GM18502 (cell line): ENCODE measurements around the gene ARG2.

Experiments used
- ATAC-seq: cut with Tn5 transposase; IDR thresholded peaks from one replicate; pipeline ENCODE4 v1.9.1; 2021; ENCODE audit warnings: mild to moderate bottlenecking; ENCODE audit not compliant: unreplicated experiment, poor library complexity

Gene ARG2

GRCh38 chr14:67674480-67675218, 54.9 kb downstream of the ARG2 start, which contains the start of gene VTI1B:
Gene VTI1B (minus strand): TSS chr14:67674632. CDS start chr14:67674489, 143 bp downstream.
- peak; percentile 90 for ATAC-seq

- no peak for ATAC-seq
These were observed 55.5 kb downstream of the ARG2 start for GRCh38 chr14:67675219-67675582.

- no peak for ATAC-seq
These were observed 59.3 kb downstream of the ARG2 start for GRCh38 chr14:67679006-67679405.

- peak; percentile 99 for ATAC-seq
These were observed 60.4 kb downstream of the ARG2 start for GRCh38 chr14:67680121-67680602.

- no peak for ATAC-seq
These were observed 61.2 kb downstream of the ARG2 start for GRCh38 chr14:67680941-67681340.

- no peak for ATAC-seq
These were observed 64.1 kb downstream of the ARG2 start for GRCh38 chr14:67683842-67684241.

- no peak for ATAC-seq
These were observed 70.3 kb downstream of the ARG2 start for GRCh38 chr14:67690011-67690410.

- peak; percentile 91 for ATAC-seq
These were observed 75.2 kb downstream of the ARG2 start for GRCh38 chr14:67694791-67695393.

GRCh38 chr14:67695394-67695949, 75.8 kb downstream of the ARG2 start, which contains the start of gene RDH11:
Gene RDH11 (minus strand): TSS chr14:67695764. CDS start chr14:67695703, 61 bp downstream.
- ATAC-seq: peak; percentile 89

GRCh38 chr14:67697006-67697405, 77.3 kb downstream of the ARG2 start:
- no peak for ATAC-seq

- no peak for ATAC-seq
These were observed 78.5 kb downstream of the ARG2 start for GRCh38 chr14:67698179-67698578.
